Stimulated activated CD4-positive, alpha-beta T cell treated with anti-CD3 and anti-CD28 coated beads, Interleukin-12 subunit alpha, Interleukin-12 subunit beta, amount 100 ng/mL, for 48 hours (primary cell): ENCODE results near the gene DARS1.
A peak's percentile ranks its signal among the peaks of the same experiment; 100 is the strongest.

ENCODE experiments used
- DNase-seq, 3 donors: peaks; one replicate each; pipeline ENCODE4 v3.0.0-alpha.2; 2020; ENCODE audit warnings: low read depth in 2 of 3, low spot score in 1 of 3

DARS1 gene

DNA sequence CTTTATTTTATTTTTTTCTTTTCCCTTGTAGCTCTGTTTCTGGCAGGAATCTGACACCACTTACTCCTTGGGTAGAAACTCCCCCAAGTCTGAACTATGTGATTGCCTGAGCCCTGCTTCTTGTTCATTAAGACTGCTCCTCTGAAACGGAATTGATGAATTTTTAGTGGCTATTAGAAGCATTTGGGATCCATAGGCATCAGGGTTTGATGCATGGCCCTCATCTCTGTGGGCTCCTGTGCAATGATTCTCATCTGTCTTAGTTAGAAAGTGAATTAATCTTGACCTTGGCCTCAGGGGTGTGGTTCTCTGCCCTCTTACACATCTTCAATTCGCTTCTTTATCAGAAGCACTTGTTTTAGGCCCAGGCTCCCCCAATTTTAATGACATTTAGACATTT is 31.0 kb upstream of the DARS1 start:
- no peak for DNase-seq

DNA sequence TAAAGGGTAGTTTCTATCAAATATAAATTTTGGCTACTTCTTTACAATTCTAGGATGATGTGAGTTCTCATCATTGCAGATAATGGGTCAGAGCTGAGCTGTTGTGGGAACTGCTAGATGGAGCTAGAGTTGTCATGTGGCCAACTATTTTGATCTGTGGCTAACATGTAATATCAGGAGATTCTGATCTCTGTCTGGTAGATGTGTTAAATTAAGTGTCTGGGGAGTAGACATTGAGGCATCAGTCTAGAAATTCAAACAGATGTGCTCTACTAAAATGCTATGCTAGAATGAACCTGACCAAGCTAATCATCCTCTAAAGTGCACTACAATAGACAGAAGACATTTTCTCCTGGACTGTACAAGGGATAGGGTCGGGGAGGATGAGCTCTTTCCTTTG is 30.3 kb upstream of the DARS1 start:
- no peak for DNase-seq

DNA sequence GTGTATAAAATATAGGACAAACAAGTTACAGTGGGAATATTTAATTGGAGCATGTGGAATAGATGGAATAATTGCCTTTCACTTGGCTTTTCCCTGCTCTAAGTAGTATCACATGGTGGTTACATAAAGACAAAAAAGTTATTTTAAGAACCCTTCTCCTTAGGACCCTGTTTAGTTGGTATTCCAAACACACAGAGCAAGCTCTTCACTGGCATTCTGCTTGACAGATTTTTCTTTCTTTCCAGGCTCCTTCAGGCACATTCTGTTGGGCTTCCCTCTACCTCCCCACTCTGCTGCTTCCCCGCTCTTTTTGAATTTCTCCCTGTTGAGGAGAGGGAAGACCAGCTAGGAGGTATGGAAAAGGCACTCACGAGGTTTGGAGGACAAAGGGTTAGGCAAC is 29.0 kb upstream of the DARS1 start:
- DNase-seq, result no peak

DNA sequence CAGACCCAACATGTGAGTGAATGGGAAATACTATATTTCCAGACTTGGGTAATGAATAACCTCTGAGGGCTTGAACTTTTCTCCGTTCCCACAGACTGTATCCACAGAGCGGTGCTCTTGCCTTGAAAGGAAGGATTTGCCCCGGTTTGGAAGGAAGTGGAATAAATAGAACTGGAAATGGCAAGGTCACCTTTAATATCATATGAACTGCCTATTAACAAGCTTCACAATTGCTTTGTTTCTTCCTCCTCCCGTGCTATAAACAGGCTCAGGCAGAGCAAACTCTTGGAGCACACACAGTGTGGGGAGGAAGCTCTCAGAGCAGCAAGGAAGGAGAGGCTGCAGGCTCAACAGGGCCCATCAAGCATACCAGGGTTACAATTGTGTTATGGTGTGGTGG is 28.5 kb upstream of the DARS1 start:
- no peak for DNase-seq

DNA sequence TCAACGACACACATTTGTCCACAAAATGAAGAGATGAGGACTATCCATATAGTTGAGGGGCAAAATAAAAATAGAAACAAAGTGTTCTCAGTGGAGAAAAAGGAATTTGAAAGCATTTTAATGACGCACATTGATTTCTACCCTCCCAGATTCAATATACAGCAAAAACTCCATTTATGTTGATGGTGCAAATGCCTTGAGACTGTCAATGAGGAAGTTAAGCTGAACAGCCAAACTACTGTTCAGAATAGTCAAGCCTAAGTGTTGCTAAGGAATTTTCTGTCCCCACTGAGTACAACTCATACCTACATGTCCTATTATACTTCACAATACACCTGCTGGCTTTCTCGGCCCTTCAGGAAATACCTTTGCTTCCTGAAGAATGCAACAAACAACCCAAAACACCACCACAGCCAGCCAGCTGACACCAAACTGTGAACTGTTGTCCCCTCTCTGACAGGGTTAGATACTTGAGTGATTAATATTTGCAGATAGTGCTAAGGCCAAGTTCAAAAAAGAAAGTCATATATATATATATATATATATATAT is 27.8 kb upstream of the DARS1 start:
- DNase-seq, result no peak

DNA sequence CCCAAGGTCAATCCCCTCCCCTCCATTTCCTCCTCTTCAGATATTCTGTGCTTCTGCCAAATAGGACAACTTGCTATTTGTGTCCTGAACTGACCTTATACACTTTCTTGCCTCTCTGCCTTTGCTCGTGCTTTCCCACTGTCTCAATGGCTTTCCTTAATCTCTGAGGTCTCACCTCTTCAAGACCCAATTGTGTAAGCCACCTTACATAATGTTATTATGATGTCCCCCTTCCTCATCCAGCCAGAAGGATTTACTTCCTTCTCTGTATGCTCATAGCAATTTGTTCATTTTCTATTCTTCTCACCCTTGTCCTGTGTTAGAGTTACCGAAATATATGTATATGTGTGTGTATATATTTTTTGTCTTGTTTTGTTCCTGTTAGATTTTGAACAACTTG is 26.9 kb upstream of the DARS1 start:
- DNase-seq, result no peak

DNA sequence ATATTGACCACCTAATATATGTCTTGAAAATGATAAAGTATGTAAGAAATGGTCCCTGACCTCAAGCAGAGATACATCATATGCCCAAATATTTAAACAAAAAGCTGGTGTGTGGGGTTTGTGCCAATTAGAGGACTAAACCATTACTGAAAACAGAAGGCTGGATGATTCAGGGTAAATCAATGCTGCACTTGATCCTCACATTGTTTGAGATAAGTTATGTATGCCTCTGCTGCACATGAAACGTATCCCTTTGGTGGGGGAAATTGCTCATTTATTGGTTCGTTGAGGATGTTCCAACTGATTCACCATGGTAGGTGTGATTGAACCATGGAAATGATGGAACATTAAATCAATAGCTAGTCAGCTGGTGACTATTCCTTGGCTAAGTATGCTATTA is 24.7 kb upstream of the DARS1 start:
- no peak for DNase-seq

DNA sequence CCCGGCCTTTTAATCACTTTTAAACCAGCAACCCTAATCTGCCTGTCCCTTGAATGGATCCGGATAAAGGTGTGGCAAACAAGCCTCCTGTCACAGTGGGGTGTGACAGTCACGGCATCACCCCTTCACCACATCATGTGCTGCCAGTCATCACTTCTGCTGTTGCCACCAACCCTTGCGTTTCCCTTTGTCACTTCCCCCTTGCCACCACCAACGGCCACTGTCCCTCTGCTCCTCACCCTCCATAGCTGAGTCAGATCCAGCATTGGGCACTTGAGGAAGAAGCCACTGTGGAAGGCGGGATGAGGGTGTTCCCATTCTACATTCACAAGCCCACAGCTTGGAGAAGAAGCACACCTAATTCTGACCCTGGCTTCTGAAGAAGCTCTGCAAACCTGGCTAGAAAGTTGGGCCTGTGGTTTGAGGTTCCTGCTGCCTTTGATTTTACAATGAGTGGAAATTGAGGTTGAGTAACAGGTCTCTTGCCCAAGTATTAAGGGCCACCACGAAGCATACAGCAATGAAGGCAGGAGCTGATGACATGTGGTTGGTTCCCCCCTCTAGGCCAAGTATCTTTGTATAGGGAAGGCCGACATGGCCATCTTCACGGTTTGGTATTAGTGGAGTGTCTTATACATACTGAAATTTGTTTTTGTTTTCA is 22.9 kb upstream of the DARS1 start:
- DNase-seq, result peak; percentile 26 to 46 (median 28)

DNA sequence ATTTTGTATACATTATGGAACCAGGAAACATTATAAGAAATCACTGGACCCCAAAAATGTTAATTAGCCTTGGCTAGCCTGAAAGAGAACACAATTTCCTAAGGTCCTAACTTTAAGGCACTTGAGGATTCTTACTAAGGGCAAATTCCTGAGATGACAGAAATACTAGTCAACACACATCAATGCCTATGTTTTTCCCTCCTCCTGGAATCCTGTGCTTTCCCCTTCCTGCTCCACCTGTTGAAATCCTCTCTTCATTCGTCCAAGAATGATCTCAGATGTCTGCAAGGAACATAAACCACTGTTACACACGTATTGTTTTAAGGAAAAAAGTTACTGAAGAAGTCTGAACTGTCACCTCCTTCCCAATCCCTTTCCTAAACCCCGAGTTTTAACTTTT is 21.2 kb upstream of the DARS1 start:
- no peak for DNase-seq

DNA sequence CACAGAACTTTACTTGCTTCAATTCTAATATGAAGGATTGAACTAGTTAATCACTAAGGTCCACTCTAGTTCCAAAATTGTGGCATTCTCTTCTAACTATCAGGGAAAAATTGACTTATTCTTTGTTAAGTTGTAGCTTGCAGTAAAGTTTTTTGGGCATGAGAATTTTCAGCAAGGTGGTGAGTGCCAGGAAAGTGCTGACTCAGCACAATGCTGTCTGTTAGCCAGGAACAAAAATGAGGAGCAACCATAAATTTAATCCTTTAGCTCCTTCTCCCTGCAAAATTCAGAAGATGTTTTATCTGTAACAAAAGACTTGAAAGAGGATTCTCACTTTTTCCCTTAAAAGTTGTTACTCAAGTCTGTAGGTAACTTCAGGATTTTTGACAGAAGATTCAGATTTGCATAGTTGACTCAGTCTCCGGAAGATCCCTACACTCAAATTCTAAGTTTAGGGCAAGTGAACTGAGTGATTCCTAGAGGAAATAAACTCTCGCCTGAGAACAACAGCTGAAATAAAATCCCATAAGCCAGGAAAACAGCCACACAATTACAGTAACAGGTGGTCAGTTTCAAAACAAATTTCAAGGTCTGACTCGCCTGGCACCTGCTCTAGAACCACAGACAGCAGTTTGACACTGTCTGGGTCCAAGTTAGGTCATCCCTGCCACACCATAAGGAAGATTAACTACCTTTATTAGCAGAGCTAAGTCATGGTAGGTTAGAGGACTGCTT is 20.2 kb upstream of the DARS1 start:
- DNase-seq, result no peak

DNA sequence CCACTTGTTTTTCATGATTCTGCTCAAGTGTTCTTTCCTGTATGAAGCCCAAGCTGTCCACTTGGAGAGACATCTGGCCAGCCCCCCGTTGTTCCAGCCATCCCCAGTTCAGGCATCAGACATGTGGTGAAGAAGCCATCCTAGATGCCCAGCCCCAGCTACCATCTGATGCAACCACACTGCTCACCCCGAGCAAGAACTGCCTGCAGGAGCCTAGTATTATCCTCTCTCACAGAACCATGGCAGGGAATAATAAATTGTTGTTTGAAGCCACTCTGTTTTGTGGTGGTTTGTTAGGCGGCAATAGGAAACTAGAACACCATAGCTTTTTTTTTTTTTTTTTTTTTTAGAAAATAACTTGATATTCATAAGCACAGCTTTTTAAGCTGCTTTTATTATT is 19.5 kb upstream of the DARS1 start:
- no peak for DNase-seq

DNA sequence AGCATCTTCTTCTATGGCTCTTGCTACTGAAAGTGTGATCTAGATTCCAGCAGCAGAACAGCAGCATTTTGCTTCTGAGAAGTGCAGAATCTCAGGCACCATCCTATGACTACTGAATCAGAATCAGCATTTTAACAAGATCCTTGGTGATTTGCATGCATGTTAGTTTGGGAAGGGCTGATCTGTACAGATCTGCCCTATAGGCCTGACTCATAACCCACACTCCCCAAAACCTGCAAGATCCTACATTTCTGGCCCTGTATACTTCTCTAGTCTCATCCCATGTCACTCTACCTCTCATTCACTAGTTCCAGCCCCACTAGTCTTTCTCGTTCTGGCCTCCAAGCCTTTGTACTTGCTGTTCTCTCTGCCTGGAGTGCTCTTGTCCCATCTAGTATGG is 15.7 kb upstream of the DARS1 start:
- DNase-seq, result no peak

DNA sequence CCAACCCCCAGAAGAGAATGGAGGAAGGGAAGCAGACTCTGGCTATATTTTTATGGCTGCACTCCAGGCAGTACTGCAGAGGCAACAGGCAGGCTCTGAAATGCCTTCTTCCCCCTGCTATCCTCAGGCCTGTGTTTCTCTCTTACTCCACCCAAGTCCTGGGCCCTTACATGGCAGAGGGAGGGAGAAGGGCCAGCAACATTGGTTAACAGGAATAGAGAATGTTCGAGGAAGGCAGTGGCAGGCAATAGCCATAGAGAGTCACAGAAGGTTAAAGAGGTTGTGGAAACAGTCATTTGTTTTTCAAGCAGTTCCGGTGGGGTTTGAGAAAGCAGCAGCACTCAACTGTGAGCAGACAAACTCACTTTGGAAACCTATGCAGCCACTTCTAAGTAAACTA is 15.1 kb upstream of the DARS1 start:
- DNase-seq, result no peak

DNA sequence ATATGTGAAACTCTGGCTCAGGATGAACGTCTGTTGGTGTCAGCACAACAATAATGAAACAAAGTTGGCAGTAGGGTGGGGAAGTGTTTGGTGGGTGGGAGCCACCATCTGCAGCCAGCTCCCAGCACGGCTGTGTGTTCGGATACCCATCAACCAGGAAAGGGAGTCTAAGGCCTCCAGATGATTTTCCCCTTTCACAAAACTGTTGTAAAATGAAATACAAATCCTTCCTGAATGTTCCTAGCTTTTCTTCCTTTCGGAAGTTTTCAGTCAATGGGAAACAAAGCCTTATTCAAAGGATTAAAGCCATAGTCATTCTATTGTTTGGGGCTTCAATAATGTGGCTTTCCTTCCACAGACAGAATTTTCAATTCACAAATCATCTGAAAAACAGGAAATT is 14.5 kb upstream of the DARS1 start:
- no peak for DNase-seq

DNA sequence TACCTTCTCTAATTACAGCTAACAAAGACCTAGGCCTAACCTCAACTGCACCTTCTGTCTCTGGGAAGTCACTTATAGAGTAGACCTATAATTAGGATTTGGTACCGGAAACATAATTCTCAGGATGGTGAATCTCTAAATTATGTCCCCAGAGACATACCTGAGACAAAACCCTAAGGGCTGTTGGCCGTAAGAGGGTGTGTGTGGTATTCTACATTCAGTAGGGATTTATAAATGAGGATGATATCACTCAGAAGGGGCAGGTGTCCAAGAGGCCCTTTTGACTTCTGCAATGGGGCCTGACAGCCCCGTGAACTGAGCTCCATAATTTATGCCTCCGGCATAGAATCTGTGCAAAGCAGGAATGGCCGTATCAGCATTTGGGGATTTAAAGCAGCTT is 13.5 kb upstream of the DARS1 start:
- DNase-seq, result no peak

DNA sequence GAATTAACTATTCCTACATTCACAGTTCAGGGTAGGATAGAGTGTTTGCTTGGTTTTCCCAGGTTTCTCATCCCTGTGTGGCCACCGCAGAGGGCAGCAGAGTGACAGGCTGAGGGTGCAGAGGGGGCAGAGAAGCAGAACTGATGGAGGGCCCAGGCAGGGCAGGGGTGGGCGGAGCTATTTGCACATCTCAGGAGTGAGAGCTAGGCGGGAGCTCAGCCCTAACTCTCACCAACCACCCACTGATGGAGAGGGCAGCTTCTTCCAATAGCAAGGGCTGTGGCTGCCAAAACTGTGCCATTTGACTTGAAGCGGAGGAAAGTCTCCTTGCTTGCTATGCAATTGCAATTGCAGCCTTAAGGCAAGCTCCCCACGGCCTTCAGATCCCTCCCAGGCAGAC is 12.0 kb upstream of the DARS1 start:
- no peak for DNase-seq

DNA sequence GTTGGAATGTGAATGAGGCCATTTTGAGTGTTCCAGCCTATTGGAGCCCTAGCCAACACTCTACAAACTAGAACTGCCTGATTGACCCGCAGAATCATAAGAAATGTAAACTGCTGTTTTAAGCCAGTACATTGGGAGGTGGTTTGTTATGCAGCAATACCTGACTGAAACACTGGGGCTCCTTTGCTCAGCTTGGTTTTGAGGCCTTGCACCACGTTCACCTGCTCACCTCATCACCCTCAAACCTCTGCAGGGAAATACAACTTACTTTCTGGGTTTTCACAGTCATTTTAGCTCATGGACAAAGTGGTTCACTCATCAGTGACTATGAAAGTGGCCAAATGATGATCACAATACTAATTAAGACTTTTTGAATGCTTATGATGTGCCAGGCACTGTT is 10.9 kb upstream of the DARS1 start:
- no peak for DNase-seq

DNA sequence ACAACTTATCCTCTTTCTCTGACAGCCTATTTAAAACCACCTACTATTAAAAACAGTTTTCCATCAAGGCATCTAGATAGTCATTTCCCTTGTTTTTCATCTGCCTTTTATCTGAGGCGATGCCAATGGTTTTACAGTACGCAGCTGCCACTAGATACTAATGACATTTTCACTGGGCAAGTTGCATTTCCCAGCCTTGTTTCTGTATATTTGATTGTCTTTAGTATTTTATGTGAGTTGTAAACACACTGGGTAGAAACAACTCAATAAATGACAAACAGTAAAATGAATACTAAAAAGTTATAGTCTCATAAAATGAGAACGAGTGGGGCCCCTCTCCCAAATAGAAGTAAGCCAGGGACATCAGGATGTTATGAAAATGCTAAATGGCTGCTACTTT is 8.9 kb upstream of the DARS1 start:
- DNase-seq, result no peak

DNA sequence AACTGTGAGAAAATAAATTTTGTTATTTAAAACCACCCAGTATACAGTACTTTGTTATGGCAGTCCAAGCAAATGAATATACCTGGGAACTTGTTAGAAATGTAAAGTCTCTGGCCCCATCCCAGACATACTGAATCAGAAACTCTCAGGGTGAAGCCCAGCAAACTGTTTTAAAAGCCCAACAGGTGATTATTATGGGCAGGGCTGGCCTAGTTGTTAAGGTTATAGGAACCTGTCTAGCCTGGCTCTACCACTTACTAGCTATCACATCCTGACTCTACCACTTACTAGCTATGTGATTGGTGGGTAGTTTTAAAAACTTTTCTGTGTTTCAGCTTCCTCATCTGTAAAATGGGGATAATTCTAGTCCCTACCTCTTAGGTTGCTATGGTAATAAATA is 8.0 kb upstream of the DARS1 start:
- DNase-seq, result no peak

DNA sequence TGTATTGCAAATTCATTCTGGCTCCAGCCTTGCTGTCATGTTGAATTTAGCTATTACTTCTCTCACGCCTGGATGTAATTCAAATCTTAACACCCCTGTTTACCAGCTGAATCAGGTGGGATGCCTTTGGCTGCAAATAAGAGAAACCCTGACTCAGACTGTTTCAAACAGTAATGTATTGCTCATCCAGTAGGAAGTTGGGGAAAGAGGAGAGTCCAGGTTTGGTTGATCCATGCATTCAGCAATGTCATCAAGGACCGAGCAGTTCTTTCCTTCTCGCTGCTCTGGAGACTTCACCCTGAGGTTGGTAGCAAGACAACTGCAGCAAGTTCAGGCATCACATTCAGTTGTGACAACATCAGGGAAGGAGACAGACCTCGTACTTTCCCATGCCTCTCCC is 6.4 kb upstream of the DARS1 start:
- DNase-seq, result no peak

DNA sequence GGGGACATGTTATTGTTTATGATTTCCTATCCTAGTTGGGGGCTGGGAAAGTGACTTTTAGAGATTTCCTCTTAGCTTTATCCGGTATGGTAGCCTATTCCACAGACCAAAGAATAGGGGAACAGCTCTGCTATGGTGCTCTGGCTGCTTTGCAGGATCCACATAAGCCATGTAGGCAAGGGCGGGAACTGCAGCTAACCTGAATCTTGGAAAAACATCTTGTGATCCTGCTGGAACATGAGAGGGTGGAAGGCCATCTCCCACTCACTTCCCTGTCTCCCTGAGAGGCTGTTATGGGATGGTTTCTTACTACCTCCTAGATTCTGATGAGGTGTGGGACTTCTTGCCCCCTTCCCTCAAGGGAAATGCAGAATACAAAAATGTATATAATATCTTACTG is 2.0 kb upstream of the DARS1 start:
- no peak for DNase-seq

DNA sequence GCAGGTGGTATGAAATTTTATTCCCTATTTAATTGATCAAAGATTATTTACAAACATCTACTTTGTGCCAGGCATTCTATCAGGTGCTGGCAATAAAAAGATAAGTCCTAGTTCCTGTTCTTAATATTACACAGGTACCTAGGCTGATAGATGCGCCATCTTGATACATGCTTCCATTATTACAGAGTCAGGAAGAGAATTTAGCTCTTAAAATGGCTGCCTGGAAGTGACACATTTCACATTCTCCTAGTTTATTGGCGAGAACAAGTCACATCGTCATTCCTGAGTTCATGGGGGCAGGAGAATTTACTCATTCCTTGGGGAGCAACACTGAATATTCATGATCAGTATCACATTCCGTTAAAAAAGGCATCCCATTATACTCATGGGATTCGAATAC is 1.1 kb upstream of the DARS1 start:
- no peak for DNase-seq

DNA sequence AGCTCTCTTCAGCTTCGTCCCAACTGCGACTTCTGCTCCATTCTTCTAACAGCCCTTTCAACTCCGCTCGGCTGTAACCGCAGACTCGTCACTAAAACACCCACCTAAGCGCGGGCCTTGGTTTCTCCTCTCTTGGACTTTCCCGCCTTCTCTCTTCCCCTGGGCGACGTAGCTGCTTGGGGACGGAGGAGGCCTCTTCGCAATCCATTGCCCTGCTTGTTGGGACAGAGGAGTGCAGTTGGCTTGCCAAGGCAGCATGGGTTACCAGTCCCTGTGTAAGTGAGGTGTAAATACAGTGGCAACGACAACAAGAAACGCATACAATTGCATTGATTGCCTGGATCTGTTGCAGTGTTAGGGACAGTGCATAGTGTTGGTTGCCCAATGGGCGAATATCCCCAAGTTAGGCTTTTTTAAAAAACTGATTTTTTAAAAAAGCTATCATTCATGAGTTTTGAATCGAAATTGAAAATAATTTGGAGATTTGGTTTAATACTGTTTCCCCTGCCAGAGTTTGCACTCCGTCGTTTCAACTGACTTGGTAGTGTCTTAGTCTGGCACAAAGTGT is 484 bp upstream of the DARS1 start:
- DNase-seq, result peak; percentile 75 to 79 (median 76)
